Measurements from ENCODE around the gene PHF21A. TPM values are rescaled to one million over a fixed set of nuclear protein-coding genes. Genes with fewer than 3 reads are reported as not detected.

Gene PHF21A
- total and polyA plus RNA-seq, 2 of the 13 experiments (the other 11 are each of a cell fraction or from before 2014, with no cell fraction given) = 4.1 to 34.6 TPM

DNA sequence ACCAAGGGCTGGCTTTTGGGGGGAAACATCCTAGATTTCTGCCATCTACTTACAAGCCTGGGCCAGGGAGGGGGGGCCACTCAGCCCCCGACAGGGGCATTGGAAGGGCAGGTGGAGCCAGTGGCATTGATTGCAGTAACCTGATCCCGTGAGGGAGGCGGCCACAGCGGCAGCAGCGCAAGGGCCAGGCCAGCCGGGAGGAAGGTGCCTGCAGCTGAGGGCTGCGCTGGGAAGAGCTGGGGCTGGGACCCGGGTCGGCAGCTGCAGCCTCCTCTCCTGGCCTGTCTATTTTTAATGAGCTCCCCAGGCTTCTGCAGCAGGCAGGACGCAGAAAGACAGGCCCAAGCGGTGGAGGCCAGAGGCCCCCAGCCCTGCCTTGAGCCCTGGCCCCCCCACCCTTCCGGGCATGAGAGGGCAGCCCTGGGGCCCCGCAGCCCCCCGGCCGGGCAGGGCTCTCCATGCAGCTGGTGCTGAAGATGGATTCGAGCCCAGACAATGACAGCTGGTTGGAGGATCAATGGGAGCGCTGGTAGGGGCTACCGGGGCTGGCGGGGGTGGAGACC, 224.8 kb downstream of the PHF21A start (continued):
- TF ChIP-seq ZFY (CRISPR knock-in tag; IDR thresholded peaks at IDR 0.05) (no peak), ZNF569 (CRISPR knock-in tag; IDR thresholded peaks at IDR 0.05; ENCODE audit: borderline replicate concordance) (no peak), NAIF1 (CRISPR knock-in tag; IDR thresholded peaks at IDR 0.05; ENCODE audit: borderline replicate concordance) (no peak), SMAD1 (CRISPR knock-in tag; IDR thresholded peaks at IDR 0.05; ENCODE audit: borderline replicate concordance, low read depth) (no peak), NFE2L1 (CRISPR knock-in tag; IDR thresholded peaks at IDR 0.05; ENCODE audit: borderline replicate concordance) (no peak), ZNF350 (CRISPR knock-in tag; IDR thresholded peaks at IDR 0.05; ENCODE audit: borderline replicate concordance, low read depth) (no peak), ZNF33A (CRISPR knock-in tag; IDR thresholded peaks at IDR 0.05; ENCODE audit: borderline replicate concordance) (no peak), ZNF317 (CRISPR knock-in tag; IDR thresholded peaks at IDR 0.05) (no peak), ZFAT (CRISPR knock-in tag; conservative IDR thresholded peaks at IDR 0.05) (no peak), CENPBD1 (CRISPR knock-in tag; IDR thresholded peaks at IDR 0.05; ENCODE audit: borderline replicate concordance, low read depth) (no peak), IRX3 (CRISPR knock-in tag; IDR thresholded peaks at IDR 0.05; ENCODE audit: borderline replicate concordance, low read depth) (no peak), ZFP36 (IDR thresholded peaks at IDR 0.05; ENCODE audit: borderline replicate concordance, low read depth, low read length, partially characterized antibody) (no peak), ZNF230 (CRISPR knock-in tag; IDR thresholded peaks at IDR 0.05) (no peak), JUNB (CRISPR knock-in tag; IDR thresholded peaks at IDR 0.05; ENCODE audit: borderline replicate concordance) (no peak), KDM5B (CRISPR knock-in tag; IDR thresholded peaks at IDR 0.05; ENCODE audit: borderline replicate concordance) (no peak), RERE (CRISPR knock-in tag; IDR thresholded peaks at IDR 0.05; ENCODE audit: low read depth) (no peak)
- TF ChIP-seq, protein P1, sequence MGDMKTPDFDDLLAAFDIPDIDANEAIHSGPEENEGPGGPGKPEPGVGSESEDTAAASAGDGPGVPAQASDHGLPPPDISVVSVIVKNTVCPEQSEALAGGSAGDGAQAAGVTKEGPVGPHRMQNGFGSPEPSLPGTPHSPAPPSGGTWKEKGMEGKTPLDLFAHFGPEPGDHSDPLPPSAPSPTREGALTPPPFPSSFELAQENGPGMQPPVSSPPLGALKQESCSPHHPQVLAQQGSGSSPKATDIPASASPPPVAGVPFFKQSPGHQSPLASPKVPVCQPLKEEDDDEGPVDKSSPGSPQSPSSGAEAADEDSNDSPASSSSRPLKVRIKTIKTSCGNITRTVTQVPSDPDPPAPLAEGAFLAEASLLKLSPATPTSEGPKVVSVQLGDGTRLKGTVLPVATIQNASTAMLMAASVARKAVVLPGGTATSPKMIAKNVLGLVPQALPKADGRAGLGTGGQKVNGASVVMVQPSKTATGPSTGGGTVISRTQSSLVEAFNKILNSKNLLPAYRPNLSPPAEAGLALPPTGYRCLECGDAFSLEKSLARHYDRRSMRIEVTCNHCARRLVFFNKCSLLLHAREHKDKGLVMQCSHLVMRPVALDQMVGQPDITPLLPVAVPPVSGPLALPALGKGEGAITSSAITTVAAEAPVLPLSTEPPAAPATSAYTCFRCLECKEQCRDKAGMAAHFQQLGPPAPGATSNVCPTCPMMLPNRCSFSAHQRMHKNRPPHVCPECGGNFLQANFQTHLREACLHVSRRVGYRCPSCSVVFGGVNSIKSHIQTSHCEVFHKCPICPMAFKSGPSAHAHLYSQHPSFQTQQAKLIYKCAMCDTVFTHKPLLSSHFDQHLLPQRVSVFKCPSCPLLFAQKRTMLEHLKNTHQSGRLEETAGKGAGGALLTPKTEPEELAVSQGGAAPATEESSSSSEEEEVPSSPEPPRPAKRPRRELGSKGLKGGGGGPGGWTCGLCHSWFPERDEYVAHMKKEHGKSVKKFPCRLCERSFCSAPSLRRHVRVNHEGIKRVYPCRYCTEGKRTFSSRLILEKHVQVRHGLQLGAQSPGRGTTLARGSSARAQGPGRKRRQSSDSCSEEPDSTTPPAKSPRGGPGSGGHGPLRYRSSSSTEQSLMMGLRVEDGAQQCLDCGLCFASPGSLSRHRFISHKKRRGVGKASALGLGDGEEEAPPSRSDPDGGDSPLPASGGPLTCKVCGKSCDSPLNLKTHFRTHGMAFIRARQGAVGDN (CRISPR knock-in tag; IDR thresholded peaks at IDR 0.05) = peak; percentile 11; the same call in 1 of the 2 replicates
- TF ChIP-seq, protein P2, sequence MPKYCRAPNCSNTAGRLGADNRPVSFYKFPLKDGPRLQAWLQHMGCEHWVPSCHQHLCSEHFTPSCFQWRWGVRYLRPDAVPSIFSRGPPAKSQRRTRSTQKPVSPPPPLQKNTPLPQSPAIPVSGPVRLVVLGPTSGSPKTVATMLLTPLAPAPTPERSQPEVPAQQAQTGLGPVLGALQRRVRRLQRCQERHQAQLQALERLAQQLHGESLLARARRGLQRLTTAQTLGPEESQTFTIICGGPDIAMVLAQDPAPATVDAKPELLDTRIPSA (CRISPR knock-in tag; IDR thresholded peaks at IDR 0.05; ENCODE audit: borderline replicate concordance) = no peak
